HepG2 (cell line): ENCODE results near the gene SHPK. TPM values are rescaled to one million over a fixed set of nuclear protein-coding genes. Genes with fewer than 3 reads are reported as not detected.

Experiments
- MBNL3 ChIP-seq: fragments of 250-450 bp; sonication (Bioruptor Pico); conservative IDR thresholded peaks from 2 replicates; pipeline ENCODE4 v1.8.0; 2022; ENCODE audit warnings: mild to moderate bottlenecking, inconsistent platforms
- RNF2 ChIP-seq: fragments of 450-650 bp; conservative IDR thresholded peaks from 2 replicates; pipeline ENCODE4 v1.6.1; 2016; ENCODE audit warnings: low read depth
- SMYD3 ChIP-seq: sonication (generic); formaldehyde crosslinking; IDR thresholded peaks from 2 replicates; pipeline ENCODE4 v1.8.1; 2023; ENCODE audit warnings: mild to moderate bottlenecking, missing genetic modification reagents
- ZMAT3 ChIP-seq: sonication (generic); formaldehyde crosslinking; conservative IDR thresholded peaks from 2 replicates; pipeline ENCODE4 v1.7.0; 2021; ENCODE audit warnings: missing genetic modification reagents
- ZNF33A ChIP-seq: sonication (generic); formaldehyde crosslinking; IDR thresholded peaks from 2 replicates; pipeline ENCODE4 v1.5.1; 2020; ENCODE audit warnings: missing genetic modification reagents, mild to moderate bottlenecking, moderate library complexity, borderline replicate concordance
- polyA plus RNA-seq, 8 experiments: library from polyadenylated mRNA; depleted of rRNA in 3 of 8; stranded (reverse) in 7 of 8; unstranded in 1 of 8; fragments of >200 nt; fragmentation: Illumina TruSeq in 4 of 8; extraction: Trizol in 4 of 8; gene quantifications; 2 replicates each; pipeline versions ENCODE4 v1.2.1 to v1.2.3, GENCODE V29; 2011 to 2016; ENCODE audit warnings: low read depth in 4 of 8, missing spikeins in 1 of 8, mixed read lengths in 1 of 8; ENCODE audit not compliant: insufficient read depth in 1 of 8
- total RNA-seq, 5 experiments: library from RNA; depleted of rRNA; stranded (reverse); fragments of >200 nt; fragmentation: Illumina TruSeq; extraction: Trizol; gene quantifications; 2 replicates each; pipeline ENCODE4 v1.2.3, GENCODE V29; 2016; ENCODE audit warnings: low read depth in 1 of 5
- TF ChIP-seq, protein P1 (sequence below): sonication (generic); formaldehyde crosslinking; IDR thresholded peaks from 2 replicates; pipeline ENCODE4 v1.4.0; 2020; ENCODE audit warnings: mild to moderate bottlenecking, missing genetic modification reagents, borderline replicate concordance
- TF ChIP-seq, protein P2 (sequence below): conservative IDR thresholded peaks from 2 replicates; pipeline ENCODE4 v1.6.1; 2018; ENCODE audit warnings: missing genetic modification reagents
- TF ChIP-seq, protein P3 (sequence below): sonication (generic); formaldehyde crosslinking; IDR thresholded peaks from 2 replicates; pipeline ENCODE4 v1.4.0; 2020; ENCODE audit warnings: missing genetic modification reagents, borderline replicate concordance
- TF ChIP-seq, protein P4 (sequence below): sonication (generic); formaldehyde crosslinking; IDR thresholded peaks from 2 replicates; pipeline ENCODE4 v1.5.1; 2020; ENCODE audit warnings: mild to moderate bottlenecking, missing genetic modification reagents
- TF ChIP-seq, protein P5 (sequence below): sonication (generic); formaldehyde crosslinking; IDR thresholded peaks from 2 replicates; pipeline ENCODE4 v1.4.0; 2020; ENCODE audit warnings: missing genetic modification reagents

Gene SHPK
- total and polyA plus RNA-seq, 2 of the 13 experiments (the other 11 are each of a cell fraction or from before 2014, with no cell fraction given), result 16.2 to 30.9 TPM

DNA sequence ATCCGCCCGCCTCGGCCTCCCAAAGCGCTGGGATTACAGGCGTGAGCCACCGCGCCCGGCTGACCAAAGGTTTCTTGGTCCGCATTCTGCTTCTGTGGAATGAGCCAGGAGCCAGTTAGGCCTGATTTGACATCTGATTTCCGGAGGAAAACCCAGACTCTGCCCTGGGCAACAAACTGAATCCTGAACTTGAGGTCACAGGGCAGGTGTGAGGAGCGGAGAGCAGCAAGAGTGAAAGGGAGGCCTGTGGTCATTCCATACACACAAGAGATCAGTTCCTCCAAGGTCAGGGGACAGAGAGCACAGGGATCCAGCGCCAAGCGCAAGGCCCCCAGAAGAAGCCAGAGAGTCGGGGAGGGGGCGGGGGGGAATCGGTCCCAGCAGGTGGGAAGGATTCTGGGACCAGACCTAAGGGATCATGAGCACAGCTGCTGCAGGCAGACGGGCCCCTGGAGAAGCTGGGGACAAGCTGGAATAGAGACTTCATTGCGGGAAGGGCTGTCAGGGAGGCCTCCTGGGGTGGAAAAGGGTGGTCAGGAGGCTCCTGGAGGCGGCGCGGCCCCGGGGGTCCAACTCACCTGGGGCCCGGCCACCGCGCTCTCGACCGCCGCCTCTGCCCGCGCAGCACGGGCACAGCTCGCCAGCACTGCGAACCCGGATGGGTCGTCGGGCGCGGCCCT is 436 bp downstream of the SHPK start (continued):
- 0 out of 2 replicates have a peak, but pooled peaks have one; percentile 56 for TF ChIP-seq SMYD3 (CRISPR knock-in tag)
- TF ChIP-seq, protein P1, sequence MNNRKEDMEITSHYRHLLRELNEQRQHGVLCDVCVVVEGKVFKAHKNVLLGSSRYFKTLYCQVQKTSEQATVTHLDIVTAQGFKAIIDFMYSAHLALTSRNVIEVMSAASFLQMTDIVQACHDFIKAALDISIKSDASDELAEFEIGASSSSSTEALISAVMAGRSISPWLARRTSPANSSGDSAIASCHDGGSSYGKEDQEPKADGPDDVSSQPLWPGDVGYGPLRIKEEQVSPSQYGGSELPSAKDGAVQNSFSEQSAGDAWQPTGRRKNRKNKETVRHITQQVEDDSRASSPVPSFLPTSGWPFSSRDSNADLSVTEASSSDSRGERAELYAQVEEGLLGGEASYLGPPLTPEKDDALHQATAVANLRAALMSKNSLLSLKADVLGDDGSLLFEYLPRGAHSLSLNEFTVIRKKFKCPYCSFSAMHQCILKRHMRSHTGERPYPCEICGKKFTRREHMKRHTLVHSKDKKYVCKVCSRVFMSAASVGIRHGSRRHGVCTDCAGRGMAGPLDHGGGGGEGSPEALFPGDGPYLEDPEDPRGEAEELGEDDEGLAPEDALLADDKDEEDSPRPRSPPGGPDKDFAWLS (CRISPR knock-in tag), result no peak; the same call in 1 of the 2 replicates
- TF ChIP-seq, protein P2, sequence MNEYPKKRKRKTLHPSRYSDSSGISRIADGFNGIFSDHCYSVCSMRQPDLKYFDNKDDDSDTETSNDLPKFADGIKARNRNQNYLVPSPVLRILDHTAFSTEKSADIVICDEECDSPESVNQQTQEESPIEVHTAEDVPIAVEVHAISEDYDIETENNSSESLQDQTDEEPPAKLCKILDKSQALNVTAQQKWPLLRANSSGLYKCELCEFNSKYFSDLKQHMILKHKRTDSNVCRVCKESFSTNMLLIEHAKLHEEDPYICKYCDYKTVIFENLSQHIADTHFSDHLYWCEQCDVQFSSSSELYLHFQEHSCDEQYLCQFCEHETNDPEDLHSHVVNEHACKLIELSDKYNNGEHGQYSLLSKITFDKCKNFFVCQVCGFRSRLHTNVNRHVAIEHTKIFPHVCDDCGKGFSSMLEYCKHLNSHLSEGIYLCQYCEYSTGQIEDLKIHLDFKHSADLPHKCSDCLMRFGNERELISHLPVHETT, result no peak
- no peak for TF ChIP-seq RNF2
- TF ChIP-seq, protein P3, sequence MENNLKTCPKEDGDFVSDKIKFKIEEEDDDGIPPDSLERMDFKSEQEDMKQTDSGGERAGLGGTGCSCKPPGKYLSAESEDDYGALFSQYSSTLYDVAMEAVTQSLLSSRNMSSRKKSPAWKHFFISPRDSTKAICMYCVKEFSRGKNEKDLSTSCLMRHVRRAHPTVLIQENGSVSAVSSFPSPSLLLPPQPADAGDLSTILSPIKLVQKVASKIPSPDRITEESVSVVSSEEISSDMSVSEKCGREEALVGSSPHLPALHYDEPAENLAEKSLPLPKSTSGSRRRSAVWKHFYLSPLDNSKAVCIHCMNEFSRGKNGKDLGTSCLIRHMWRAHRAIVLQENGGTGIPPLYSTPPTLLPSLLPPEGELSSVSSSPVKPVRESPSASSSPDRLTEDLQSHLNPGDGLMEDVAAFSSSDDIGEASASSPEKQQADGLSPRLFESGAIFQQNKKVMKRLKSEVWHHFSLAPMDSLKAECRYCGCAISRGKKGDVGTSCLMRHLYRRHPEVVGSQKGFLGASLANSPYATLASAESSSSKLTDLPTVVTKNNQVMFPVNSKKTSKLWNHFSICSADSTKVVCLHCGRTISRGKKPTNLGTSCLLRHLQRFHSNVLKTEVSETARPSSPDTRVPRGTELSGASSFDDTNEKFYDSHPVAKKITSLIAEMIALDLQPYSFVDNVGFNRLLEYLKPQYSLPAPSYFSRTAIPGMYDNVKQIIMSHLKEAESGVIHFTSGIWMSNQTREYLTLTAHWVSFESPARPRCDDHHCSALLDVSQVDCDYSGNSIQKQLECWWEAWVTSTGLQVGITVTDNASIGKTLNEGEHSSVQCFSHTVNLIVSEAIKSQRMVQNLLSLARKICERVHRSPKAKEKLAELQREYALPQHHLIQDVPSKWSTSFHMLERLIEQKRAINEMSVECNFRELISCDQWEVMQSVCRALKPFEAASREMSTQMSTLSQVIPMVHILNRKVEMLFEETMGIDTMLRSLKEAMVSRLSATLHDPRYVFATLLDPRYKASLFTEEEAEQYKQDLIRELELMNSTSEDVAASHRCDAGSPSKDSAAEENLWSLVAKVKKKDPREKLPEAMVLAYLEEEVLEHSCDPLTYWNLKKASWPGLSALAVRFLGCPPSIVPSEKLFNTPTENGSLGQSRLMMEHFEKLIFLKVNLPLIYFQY (CRISPR knock-in tag), result no peak
- TF ChIP-seq ZNF33A (CRISPR knock-in tag), result no peak
- TF ChIP-seq MBNL3 (CRISPR knock-in tag), result no peak
- TF ChIP-seq, protein P4, sequence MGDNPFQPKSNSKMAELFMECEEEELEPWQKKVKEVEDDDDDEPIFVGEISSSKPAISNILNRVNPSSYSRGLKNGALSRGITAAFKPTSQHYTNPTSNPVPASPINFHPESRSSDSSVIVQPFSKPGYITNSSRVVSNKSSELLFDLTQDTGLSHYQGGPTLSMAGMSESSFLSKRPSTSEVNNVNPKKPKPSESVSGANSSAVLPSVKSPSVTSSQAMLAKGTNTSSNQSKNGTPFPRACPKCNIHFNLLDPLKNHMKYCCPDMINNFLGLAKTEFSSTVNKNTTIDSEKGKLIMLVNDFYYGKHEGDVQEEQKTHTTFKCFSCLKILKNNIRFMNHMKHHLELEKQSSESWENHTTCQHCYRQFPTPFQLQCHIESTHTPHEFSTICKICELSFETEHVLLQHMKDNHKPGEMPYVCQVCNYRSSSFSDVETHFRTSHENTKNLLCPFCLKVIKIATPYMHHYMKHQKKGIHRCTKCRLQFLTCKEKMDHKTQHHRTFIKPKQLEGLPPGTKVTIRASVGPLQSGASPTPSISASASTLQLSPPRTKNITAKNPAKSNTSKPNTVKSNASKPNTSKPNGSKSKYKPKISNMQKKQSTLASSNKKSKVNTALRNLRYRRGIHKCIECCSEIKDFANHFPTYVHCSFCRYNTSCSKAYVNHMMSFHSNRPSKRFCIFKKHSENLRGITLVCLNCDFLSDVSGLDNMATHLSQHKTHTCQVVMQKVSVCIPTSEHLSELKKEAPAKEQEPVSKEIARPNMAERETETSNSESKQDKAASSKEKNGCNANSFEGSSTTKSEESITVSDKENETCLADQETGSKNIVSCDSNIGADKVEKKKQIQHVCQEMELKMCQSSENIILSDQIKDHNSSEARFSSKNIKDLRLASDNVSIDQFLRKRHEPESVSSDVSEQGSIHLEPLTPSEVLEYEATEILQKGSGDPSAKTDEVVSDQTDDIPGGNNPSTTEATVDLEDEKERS (CRISPR knock-in tag), result no peak
- TF ChIP-seq, protein P5, sequence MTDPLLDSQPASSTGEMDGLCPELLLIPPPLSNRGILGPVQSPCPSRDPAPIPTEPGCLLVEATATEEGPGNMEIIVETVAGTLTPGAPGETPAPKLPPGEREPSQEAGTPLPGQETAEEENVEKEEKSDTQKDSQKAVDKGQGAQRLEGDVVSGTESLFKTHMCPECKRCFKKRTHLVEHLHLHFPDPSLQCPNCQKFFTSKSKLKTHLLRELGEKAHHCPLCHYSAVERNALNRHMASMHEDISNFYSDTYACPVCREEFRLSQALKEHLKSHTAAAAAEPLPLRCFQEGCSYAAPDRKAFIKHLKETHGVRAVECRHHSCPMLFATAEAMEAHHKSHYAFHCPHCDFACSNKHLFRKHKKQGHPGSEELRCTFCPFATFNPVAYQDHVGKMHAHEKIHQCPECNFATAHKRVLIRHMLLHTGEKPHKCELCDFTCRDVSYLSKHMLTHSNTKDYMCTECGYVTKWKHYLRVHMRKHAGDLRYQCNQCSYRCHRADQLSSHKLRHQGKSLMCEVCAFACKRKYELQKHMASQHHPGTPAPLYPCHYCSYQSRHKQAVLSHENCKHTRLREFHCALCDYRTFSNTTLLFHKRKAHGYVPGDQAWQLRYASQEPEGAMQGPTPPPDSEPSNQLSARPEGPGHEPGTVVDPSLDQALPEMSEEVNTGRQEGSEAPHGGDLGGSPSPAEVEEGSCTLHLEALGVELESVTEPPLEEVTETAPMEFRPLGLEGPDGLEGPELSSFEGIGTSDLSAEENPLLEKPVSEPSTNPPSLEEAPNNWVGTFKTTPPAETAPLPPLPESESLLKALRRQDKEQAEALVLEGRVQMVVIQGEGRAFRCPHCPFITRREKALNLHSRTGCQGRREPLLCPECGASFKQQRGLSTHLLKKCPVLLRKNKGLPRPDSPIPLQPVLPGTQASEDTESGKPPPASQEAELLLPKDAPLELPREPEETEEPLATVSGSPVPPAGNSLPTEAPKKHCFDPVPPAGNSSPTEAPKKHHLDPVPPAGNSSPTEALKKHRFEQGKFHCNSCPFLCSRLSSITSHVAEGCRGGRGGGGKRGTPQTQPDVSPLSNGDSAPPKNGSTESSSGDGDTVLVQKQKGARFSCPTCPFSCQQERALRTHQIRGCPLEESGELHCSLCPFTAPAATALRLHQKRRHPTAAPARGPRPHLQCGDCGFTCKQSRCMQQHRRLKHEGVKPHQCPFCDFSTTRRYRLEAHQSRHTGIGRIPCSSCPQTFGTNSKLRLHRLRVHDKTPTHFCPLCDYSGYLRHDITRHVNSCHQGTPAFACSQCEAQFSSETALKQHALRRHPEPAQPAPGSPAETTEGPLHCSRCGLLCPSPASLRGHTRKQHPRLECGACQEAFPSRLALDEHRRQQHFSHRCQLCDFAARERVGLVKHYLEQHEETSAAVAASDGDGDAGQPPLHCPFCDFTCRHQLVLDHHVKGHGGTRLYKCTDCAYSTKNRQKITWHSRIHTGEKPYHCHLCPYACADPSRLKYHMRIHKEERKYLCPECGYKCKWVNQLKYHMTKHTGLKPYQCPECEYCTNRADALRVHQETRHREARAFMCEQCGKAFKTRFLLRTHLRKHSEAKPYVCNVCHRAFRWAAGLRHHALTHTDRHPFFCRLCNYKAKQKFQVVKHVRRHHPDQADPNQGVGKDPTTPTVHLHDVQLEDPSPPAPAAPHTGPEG (CRISPR knock-in tag), result no peak
- no peak for TF ChIP-seq ZMAT3 (CRISPR knock-in tag)
